A549 (cell line): ENCODE results near the gene PKHD1.

ENCODE experiments used
- EHF ChIP-seq: fragments of 250-450 bp; sonication (Bioruptor Pico); IDR thresholded peaks from 2 replicates; pipeline ENCODE4 v1.5.0; 2020; ENCODE audit warnings: mild to moderate bottlenecking
- GATA3 ChIP-seq: IDR thresholded peaks from 2 replicates; pipeline ENCODE4 v1.6.1; 2012; ENCODE audit warnings: borderline replicate concordance
- HOXB13 ChIP-seq: fragments of 250-450 bp; sonication (Bioruptor Pico); IDR thresholded peaks from 2 replicates; pipeline ENCODE4 v1.5.0; 2020; ENCODE audit warnings: low read depth, mild to moderate bottlenecking, moderate library complexity
- NR3C1 ChIP-seq: fragments of >200 bp; sonication (Bioruptor Twin); formaldehyde crosslinking; IDR thresholded peaks from 3 replicates; pipeline ENCODE4 v1.6.1; 2017
- PHF8 ChIP-seq: fragments of 200-600 bp; sonication (generic); IDR thresholded peaks from 2 replicates; pipeline ENCODE4 v1.6.1; 2016; ENCODE audit warnings: low read depth, mild to moderate bottlenecking, antibody characterized with exemption, moderate library complexity, borderline replicate concordance
- POLR2A ChIP-seq: IDR thresholded peaks from 2 replicates; pipeline ENCODE4 v1.6.1; 2012; ENCODE audit warnings: mild to moderate bottlenecking, low read length
- RCOR1 ChIP-seq: fragments of 150-350 bp; IDR thresholded peaks from 2 replicates; pipeline ENCODE4 v1.6.1; 2014; ENCODE audit warnings: antibody characterized with exemption, low read length, low read depth
- SREBF2 ChIP-seq: fragments of 450-650 bp; IDR thresholded peaks from 2 replicates; pipeline ENCODE4 v1.6.1; 2014; ENCODE audit warnings: mild to moderate bottlenecking, moderate library complexity
- TF ChIP-seq, protein P1 (sequence below): fragments of >200 bp; sonication (Bioruptor Twin); formaldehyde crosslinking; IDR thresholded peaks from 3 replicates; pipeline ENCODE4 v1.5.1; 2016
- TF ChIP-seq, protein P2 (sequence below): fragments of 200-600 bp; sonication (generic); IDR thresholded peaks from 2 replicates; pipeline ENCODE4 v1.6.1; 2016; ENCODE audit warnings: antibody characterized with exemption, mild to moderate bottlenecking, moderate library complexity

DNA sequence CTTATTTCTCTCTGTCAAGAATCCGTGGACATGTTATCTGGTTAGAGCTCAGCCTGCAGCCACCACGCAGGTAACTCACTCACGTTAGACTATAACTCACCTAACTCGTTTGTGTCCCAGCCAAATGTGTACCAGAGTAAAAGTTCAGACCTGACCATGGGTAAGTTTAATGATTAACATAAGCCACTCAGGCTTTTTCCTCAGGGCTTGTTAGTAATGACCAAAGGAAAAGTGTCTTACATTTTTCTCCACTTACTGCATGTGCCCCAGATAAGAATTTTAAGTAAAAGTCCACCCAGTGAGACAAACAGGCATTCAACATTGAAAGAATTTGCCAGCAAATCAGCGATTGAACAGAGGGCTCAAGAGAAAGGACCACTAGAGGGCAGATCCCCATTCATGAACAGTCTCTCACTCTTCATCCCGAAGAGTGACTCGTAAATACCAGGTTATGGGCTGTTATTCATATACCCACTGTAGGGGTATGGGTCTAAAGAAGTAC, at the start of gene PKHD1:
- TF ChIP-seq RCOR1 (no peak), SREBF2 (no peak), HOXB13 (no peak), POLR2A (no peak), PHF8 (no peak), NR3C1 (no peak), EHF (CRISPR knock-in tag) (no peak), GATA3 (no peak)
- TF ChIP-seq, protein P1, sequence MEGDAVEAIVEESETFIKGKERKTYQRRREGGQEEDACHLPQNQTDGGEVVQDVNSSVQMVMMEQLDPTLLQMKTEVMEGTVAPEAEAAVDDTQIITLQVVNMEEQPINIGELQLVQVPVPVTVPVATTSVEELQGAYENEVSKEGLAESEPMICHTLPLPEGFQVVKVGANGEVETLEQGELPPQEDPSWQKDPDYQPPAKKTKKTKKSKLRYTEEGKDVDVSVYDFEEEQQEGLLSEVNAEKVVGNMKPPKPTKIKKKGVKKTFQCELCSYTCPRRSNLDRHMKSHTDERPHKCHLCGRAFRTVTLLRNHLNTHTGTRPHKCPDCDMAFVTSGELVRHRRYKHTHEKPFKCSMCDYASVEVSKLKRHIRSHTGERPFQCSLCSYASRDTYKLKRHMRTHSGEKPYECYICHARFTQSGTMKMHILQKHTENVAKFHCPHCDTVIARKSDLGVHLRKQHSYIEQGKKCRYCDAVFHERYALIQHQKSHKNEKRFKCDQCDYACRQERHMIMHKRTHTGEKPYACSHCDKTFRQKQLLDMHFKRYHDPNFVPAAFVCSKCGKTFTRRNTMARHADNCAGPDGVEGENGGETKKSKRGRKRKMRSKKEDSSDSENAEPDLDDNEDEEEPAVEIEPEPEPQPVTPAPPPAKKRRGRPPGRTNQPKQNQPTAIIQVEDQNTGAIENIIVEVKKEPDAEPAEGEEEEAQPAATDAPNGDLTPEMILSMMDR: 0 out of 3 replicates have a peak, but pooled peaks have one; percentile 6
- TF ChIP-seq, protein P2, sequence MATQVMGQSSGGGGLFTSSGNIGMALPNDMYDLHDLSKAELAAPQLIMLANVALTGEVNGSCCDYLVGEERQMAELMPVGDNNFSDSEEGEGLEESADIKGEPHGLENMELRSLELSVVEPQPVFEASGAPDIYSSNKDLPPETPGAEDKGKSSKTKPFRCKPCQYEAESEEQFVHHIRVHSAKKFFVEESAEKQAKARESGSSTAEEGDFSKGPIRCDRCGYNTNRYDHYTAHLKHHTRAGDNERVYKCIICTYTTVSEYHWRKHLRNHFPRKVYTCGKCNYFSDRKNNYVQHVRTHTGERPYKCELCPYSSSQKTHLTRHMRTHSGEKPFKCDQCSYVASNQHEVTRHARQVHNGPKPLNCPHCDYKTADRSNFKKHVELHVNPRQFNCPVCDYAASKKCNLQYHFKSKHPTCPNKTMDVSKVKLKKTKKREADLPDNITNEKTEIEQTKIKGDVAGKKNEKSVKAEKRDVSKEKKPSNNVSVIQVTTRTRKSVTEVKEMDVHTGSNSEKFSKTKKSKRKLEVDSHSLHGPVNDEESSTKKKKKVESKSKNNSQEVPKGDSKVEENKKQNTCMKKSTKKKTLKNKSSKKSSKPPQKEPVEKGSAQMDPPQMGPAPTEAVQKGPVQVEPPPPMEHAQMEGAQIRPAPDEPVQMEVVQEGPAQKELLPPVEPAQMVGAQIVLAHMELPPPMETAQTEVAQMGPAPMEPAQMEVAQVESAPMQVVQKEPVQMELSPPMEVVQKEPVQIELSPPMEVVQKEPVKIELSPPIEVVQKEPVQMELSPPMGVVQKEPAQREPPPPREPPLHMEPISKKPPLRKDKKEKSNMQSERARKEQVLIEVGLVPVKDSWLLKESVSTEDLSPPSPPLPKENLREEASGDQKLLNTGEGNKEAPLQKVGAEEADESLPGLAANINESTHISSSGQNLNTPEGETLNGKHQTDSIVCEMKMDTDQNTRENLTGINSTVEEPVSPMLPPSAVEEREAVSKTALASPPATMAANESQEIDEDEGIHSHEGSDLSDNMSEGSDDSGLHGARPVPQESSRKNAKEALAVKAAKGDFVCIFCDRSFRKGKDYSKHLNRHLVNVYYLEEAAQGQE: no peak
